ENCODE results near the gene KRT14.
A peak's percentile ranks its signal among the peaks of the same experiment; 100 is the strongest.

KRT14 gene

GRCh38 chr17:41551365-41551764 lies 35.3 kb downstream of the KRT14 start:
- no peak for DNase-seq (ENCODE audit: low spot score)
- no peak for TF ChIP-seq CTCF (IDR thresholded peaks at IDR 0.05; ENCODE audit: borderline replicate concordance, control extremely low read depth, extremely low read depth, insufficient read depth, missing control alignments)
- in situ Hi-C loops (cut with MboI; ENCODE audit: low sequenced_read_pairs, unreplicated experiment) = no loop called here

DNA sequence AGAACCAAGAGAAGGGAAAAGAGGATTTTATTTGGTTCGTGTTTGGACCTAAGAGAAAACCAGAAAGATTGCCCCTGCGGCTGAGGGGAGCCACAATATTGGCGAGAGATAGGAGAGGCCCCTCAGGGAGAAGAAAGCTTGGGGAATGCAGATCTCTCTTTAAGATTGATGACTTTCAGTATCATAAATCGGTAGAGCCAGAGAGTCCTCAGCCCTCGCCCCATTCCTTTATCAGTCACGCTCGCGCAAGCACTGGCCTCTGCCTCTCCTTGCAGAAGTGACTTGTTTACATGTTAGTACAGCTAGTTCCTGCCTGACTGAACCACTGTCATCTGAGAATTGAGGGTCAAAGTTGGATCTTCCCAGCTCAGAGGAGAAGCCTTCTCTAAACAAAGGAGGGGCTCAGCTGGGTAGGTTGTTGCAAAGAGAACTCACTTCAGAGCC lies 37.1 kb downstream of the KRT14 start:
- TF ChIP-seq CTCF (IDR thresholded peaks at IDR 0.05; ENCODE audit: borderline replicate concordance, control extremely low read depth, extremely low read depth, insufficient read depth, missing control alignments) = no peak
- DNase-seq (ENCODE audit: low spot score) = no peak
- in situ Hi-C loops (cut with MboI; ENCODE audit: low sequenced_read_pairs, unreplicated experiment) = loop anchor here (10.0 kb wide), 2 partner anchors 115 to 645 kb away; no protein-coding TSS in a partner anchor

DNA sequence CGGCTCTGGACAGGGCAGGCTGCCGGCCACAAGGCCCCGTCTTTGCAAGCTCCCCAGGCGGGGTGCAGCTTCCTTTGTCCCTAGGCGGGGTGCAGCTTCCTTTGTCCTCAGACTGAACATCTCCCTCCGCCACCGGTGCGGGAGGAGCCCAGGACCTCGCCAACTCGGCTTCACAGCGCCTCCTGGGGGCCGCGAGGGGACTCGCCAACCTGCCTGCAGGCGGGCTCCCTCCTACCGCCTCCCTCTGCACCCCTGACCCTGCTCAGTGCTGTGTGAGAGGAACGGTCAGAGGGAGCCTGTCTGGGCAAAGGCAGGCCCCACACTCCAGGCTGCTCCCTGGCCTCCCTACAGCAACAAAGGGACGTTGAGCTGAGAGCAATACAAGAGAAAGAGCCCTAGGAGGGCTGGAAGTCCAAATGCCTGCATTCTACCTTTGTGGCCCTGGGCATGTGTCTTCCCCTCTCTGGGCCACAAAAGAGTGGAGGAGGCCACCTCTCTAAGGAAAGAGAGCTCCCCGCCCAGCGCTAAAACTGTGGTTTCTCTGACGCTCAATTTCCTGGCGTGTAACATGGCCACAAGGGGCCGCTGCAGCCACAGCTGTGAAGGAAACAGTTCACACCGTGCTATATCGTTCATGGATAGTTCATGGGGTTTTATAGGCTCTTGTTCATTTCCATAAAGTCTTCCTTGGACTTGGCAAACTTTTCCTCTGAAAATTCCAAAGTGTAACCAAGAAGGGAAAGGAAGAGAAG lies 37.7 kb downstream of the KRT14 start:
- in situ Hi-C loops (cut with MboI; ENCODE audit: low sequenced_read_pairs, unreplicated experiment) = loop anchor here (10.0 kb wide), 2 partner anchors 116 to 644 kb away; no protein-coding TSS in a partner anchor
- DNase-seq (ENCODE audit: low spot score) = peak; percentile 86
- peak; percentile 80 for TF ChIP-seq CTCF (IDR thresholded peaks at IDR 0.05; ENCODE audit: borderline replicate concordance, control extremely low read depth, extremely low read depth, insufficient read depth, missing control alignments)

GRCh38 chr17:41547921-41548843 lies 38.5 kb downstream of the KRT14 start:
- no peak for TF ChIP-seq CTCF (IDR thresholded peaks at IDR 0.05; ENCODE audit: borderline replicate concordance, control extremely low read depth, extremely low read depth, insufficient read depth, missing control alignments)
- DNase-seq (ENCODE audit: low spot score) = no peak
- in situ Hi-C loops (cut with MboI; ENCODE audit: low sequenced_read_pairs, unreplicated experiment) = loop anchor here (10.0 kb wide), 2 partner anchors 117 to 643 kb away; no protein-coding TSS in a partner anchor

DNA sequence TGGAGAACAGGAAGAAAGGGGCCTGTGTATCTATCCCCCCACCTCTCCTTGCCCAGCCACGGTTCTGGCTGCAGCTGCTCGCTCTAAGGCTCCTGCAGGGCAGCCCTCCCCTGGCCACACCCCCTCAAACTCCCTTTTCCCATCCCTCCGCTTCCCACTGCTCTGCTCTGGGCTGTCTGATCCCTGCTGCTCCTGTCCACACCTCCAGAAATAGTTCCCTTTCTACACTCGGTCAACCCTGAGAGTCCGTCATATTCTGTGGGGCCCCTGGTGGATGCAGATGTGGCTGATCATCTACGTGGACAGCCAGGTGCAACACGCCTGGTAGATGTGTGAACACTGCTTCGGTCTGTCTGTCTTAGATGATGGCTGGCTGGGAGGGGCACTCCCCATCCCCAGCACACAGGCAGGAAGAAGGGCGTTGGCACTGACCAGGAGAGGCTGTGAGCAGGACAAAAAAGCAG lies 39.3 kb downstream of the KRT14 start:
- in situ Hi-C loops (cut with MboI; ENCODE audit: low sequenced_read_pairs, unreplicated experiment) = loop anchor here (10.0 kb wide), 2 partner anchors 117 to 643 kb away; no protein-coding TSS in a partner anchor
- TF ChIP-seq CTCF (IDR thresholded peaks at IDR 0.05; ENCODE audit: borderline replicate concordance, control extremely low read depth, extremely low read depth, insufficient read depth, missing control alignments) = no peak
- DNase-seq (ENCODE audit: low spot score) = no peak

DNA sequence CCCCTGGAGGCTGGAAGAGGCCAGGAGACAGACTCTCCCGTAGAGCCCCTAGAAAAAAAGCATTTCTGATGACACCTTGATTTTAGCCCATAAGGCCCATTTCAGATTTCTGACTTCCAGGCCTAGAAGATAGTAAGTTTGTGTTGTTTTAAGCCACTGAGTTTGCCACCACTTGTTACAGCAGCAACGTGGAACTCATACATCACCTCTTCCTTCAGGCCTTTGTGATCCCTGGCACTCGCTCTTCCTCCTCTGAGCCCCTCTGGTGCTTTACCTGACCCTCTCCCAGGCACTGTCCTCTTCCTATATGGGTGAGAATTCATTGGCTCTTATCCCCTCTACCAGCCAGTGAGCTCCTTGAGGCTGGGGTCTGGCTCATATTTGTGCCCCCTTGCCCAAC lies 39.9 kb downstream of the KRT14 start:
- no peak for DNase-seq (ENCODE audit: low spot score)
- no peak for TF ChIP-seq CTCF (IDR thresholded peaks at IDR 0.05; ENCODE audit: borderline replicate concordance, control extremely low read depth, extremely low read depth, insufficient read depth, missing control alignments)
- in situ Hi-C loops (cut with MboI; ENCODE audit: low sequenced_read_pairs, unreplicated experiment) = loop anchor here (10.0 kb wide), 2 partner anchors 118 to 642 kb away; no protein-coding TSS in a partner anchor

All from GM13976 (cell line).